Esophagus squamous epithelium (tissue), 4 donors: ENCODE measurements around the gene IL22RA2. TPM values are rescaled to one million over a fixed set of nuclear protein-coding genes. Genes with fewer than 3 reads are reported as not detected.

Experiments
- total RNA-seq, 4 donors: library from RNA; depleted of rRNA; stranded (reverse); fragments of >200 nt; gene quantifications; one replicate each; pipeline ENCODE4 v1.1.0, GENCODE V29; 2016

Gene IL22RA2
- total RNA-seq, 4 donors from 2014 or later: not detected

Other genes with a start within 250 kb of the IL22RA2 start
- gene IL20RA, start 128.7 kb downstream of the IL22RA2 start, total RNA-seq: 10 to 100 TPM; 11.1 to 20.7 (median 13.1) TPM
- gene IFNGR1, start 45.7 kb upstream of the IL22RA2 start, total RNA-seq: 10 to 100 TPM; 33.8 to 96.8 (median 84.8) TPM